Colonic mucosa (tissue), 4 donors: ENCODE measurements around the gene SLIT1. TPM values are rescaled to one million over a fixed set of nuclear protein-coding genes. Genes with fewer than 3 reads are reported as not detected.

Experiments used
- DNase-seq: peaks from one replicate; pipeline ENCODE4 v3.0.0-alpha.2; 2020
- H3K27ac ChIP-seq: fragments of 200-600 bp; one replicate; pipeline ENCODE4 v1.8.0; 2021
- H3K27me3 ChIP-seq: fragments of 200-600 bp; one replicate; pipeline ENCODE4 v1.8.0; 2021
- H3K36me3 ChIP-seq: fragments of 200-600 bp; one replicate; pipeline ENCODE4 v1.8.0; 2021
- H3K4me1 ChIP-seq: fragments of 200-600 bp; one replicate; pipeline ENCODE4 v1.8.0; 2021; ENCODE audit warnings: mild to moderate bottlenecking
- H3K4me3 ChIP-seq: fragments of 200-600 bp; one replicate; pipeline ENCODE4 v1.8.0; 2021
- H3K9ac ChIP-seq, 2 donors: one replicate each; pipeline ENCODE4 v1.7.0; 2013; ENCODE audit warnings: control low read depth in 2 of 2, low read depth in 2 of 2, low read length in 2 of 2
- H3K9me3 ChIP-seq: fragments of 200-600 bp; one replicate; pipeline ENCODE4 v1.8.0; 2021
- intact Hi-C: fragments of 100-400 bp; cut with DNase I; formaldehyde crosslinking; loops from one replicate; pipeline ENCODE4 v1.14.1; 2022
- total RNA-seq, 2 donors: library from RNA; stranded (reverse); fragmentation: NEBNext Ultra II Directional in 1 of 2; extraction: Animal tissue kit (Norgen Biotek cat#: 25700) in 1 of 2; gene quantifications; one replicate each; pipeline ENCODE4 v1.2.1, GENCODE V29; 2021
- TF ChIP-seq, protein P1 (sequence below): fragments of 200-600 bp; IDR thresholded peaks from one replicate; pipeline ENCODE4 v1.8.0; 2022; ENCODE audit warnings: antibody characterized with exemption, mild to moderate bottlenecking
- donor health status: healthy.
- donor health status: DM: no; HTN: no; CAD: no.
- donor health status: DM: no; HTN: no; CAD: no.

The SLIT1 gene
- total RNA-seq, 2 donors from 2014 or later = 0.17 to 0.24 TPM

DNA sequence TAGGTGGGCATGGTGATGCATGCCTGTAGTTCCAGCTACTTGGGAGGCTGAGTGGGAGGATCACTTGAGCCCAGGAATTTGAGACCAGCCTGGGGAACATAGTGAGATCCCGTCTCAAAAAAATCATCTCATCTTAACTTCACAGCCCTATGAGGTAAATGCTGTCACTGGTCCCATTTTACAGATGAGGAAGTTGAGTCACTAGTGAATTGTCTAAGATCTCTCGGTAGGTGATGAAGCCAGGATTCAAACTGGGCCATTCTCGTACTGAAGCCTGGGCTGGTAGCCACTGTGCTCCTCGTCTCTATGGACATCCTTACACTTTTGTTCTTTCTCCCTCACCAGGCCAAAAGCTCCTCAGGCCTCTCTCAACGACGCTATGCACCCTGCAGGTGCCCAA is 6.4 kb downstream of the SLIT1 start:
- peaks cover 6% of the 10 kb centered on the region for H3K27me3 ChIP-seq
- H3K4me3 ChIP-seq = no peak overlapping the region
- DNase-seq = no peak
- no peaks in the 10 kb centered on the region for H3K36me3 ChIP-seq
- H3K9ac ChIP-seq = no peak overlapping the region
- intact Hi-C loops = no loop called here
- no peaks in the 10 kb centered on the region for H3K4me1 ChIP-seq
- TF ChIP-seq, protein P1, sequence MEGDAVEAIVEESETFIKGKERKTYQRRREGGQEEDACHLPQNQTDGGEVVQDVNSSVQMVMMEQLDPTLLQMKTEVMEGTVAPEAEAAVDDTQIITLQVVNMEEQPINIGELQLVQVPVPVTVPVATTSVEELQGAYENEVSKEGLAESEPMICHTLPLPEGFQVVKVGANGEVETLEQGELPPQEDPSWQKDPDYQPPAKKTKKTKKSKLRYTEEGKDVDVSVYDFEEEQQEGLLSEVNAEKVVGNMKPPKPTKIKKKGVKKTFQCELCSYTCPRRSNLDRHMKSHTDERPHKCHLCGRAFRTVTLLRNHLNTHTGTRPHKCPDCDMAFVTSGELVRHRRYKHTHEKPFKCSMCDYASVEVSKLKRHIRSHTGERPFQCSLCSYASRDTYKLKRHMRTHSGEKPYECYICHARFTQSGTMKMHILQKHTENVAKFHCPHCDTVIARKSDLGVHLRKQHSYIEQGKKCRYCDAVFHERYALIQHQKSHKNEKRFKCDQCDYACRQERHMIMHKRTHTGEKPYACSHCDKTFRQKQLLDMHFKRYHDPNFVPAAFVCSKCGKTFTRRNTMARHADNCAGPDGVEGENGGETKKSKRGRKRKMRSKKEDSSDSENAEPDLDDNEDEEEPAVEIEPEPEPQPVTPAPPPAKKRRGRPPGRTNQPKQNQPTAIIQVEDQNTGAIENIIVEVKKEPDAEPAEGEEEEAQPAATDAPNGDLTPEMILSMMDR = no peak
- H3K9me3 ChIP-seq = no peaks in the 10 kb centered on the region
- no peak overlapping the region for H3K27ac ChIP-seq

DNA sequence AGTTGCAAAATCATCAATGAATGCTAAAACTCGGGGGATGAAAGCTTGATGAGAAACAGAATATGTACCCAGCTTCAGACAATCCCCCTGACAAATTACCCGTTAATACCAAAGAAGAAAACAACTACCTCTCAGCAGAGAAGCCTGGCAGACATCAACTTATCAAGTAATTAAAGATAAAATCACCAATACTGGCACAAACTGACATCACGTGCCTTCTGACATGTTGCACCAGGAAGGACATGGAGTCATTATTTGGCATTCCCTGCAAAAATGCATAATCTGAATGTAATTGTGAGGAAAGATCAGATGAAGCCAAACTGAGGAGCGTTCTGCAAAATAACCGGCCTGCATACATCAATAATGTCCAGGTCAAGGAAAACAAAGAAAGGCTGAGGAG is 7.7 kb downstream of the SLIT1 start:
- Histone ChIP-seq H3K36me3 (no peaks in the 10 kb centered on the region), H3K27me3 (peaks cover 6% of the 10 kb centered on the region), H3K4me3 (no peak overlapping the region), H3K9ac (no peak overlapping the region), H3K9me3 (no peaks in the 10 kb centered on the region), H3K4me1 (no peaks in the 10 kb centered on the region), H3K27ac (no peak overlapping the region)
- intact Hi-C loops = no loop called here
- no peak for DNase-seq
- TF ChIP-seq, protein P1 = no peak

DNA sequence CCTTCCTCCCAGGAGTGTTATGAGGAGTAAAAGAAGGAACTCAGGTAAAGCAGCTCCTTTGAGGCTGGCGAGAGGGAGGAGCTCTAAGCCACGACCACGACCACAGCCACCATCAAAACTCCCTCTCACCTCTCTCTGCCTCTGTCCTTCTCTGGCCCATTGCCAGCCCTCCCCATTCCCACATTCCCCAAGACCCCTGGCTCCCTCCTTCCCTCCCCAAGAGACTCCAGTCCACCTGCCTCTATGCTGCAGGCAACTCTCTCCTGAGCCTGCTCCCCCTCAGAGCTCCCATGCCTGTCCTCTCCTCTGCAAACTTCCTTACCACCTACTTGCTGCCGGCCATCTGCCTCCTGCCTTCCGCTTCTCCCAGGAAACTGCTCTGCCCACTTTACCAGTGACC is 9.5 kb downstream of the SLIT1 start:
- Histone ChIP-seq H3K9ac (no peak overlapping the region), H3K4me1 (no peaks in the 10 kb centered on the region), H3K4me3 (no peak overlapping the region), H3K9me3 (no peaks in the 10 kb centered on the region), H3K27me3 (peaks cover 6% of the 10 kb centered on the region), H3K27ac (no peak overlapping the region), H3K36me3 (no peaks in the 10 kb centered on the region)
- DNase-seq = no peak
- TF ChIP-seq, protein P1 = no peak
- intact Hi-C loops = no loop called here

DNA sequence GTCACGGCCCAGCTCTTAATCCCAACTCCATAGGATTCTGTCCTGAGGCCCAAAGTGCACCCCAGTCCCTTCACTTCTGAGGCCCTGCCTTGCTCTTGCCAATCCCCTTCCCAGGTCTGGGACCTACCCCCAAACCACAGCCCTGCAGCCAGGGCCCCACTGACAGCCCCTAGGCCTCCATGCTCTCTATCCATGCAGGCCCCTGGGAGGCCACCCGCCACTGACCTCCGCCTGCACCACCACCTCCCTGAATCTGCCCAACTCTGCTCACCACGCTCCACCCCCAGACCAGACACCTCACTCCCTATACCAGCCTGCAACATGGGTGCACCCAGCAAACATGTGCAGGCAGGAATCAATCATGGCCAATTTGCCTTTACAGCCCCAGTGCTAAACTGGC is 10.2 kb downstream of the SLIT1 start:
- Histone ChIP-seq H3K27ac (no peak overlapping the region), H3K9ac (no peak overlapping the region), H3K27me3 (peaks cover 6% of the 10 kb centered on the region), H3K36me3 (no peaks in the 10 kb centered on the region), H3K4me3 (no peak overlapping the region), H3K4me1 (no peaks in the 10 kb centered on the region), H3K9me3 (no peaks in the 10 kb centered on the region)
- intact Hi-C loops = no loop called here
- TF ChIP-seq, protein P1 = no peak
- no peak for DNase-seq

DNA sequence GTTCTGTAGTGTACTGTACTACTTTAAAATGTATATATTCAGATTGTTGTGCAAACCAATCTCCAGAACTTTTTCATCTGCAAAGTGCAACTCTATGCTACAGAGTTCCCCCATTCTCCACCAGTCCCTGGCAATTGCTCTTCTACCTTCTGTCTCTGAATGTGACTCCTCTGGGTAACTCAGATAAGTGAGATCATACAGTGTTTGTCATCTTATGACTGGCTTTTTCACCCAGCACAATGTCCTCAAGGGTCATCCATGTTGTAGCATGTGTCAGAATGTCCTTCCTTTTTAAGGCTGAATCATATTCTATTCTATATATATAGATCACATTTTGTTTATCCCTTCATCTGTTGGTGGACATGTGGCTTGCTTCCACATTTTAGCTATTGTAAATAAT is 10.8 kb downstream of the SLIT1 start:
- TF ChIP-seq, protein P1 = no peak
- H3K4me1 ChIP-seq = no peaks in the 10 kb centered on the region
- H3K27me3 ChIP-seq = peaks cover 5% of the 10 kb centered on the region
- H3K9me3 ChIP-seq = no peaks in the 10 kb centered on the region
- no peak overlapping the region for H3K9ac ChIP-seq
- intact Hi-C loops = no loop called here
- no peak overlapping the region for H3K27ac ChIP-seq
- DNase-seq = no peak
- H3K36me3 ChIP-seq = no peaks in the 10 kb centered on the region
- no peak overlapping the region for H3K4me3 ChIP-seq
